OCI-LY1 (cell line): ENCODE data around the gene CARD10.

Experiments
- H2AFZ ChIP-seq: fragments of 200-600 bp; sonication (generic), shearing (Covaris generic); 2 replicates; pipeline ENCODE4 v1.6.0; 2014; ENCODE audit warnings: antibody characterized with exemption, mild to moderate bottlenecking, low read length
- H3F3A ChIP-seq: fragments of 200-600 bp; sonication (generic), shearing (Covaris generic); 2 replicates; pipeline ENCODE4 v1.6.0; 2014; ENCODE audit warnings: mild to moderate bottlenecking, antibody characterized with exemption, low read length, moderate library complexity; ENCODE audit not compliant: insufficient read depth
- H3K27ac ChIP-seq: fragments of 200-600 bp; sonication (generic); 2 replicates; pipeline ENCODE4 v1.5.1; 2014; ENCODE audit warnings: low read length, mixed run types, mild to moderate bottlenecking, low read depth; ENCODE audit not compliant: poor library complexity, severe bottlenecking
- H3K27me3 ChIP-seq: fragments of 200-600 bp; sonication (generic); 2 replicates; pipeline ENCODE4 v1.6.0; 2014; ENCODE audit warnings: antibody characterized with exemption, mild to moderate bottlenecking, low read length, moderate library complexity; ENCODE audit not compliant: insufficient read depth
- H3K36me3 ChIP-seq: fragments of 200-600 bp; sonication (generic); 2 replicates; pipeline ENCODE4 v1.6.1; 2014; ENCODE audit warnings: mild to moderate bottlenecking, antibody characterized with exemption, low read length, moderate library complexity, mixed read lengths; ENCODE audit not compliant: insufficient read depth
- H3K4me1 ChIP-seq: fragments of 200-600 bp; sonication (generic); 2 replicates; pipeline ENCODE4 v1.5.1; 2014; ENCODE audit warnings: mild to moderate bottlenecking, low read length, moderate library complexity; ENCODE audit not compliant: insufficient read depth, severe bottlenecking
- H3K4me2 ChIP-seq: fragments of 200-600 bp; sonication (generic), shearing (Covaris generic); 2 replicates; pipeline ENCODE4 v1.6.1; 2014; ENCODE audit warnings: low read length
- H3K4me3 ChIP-seq: fragments of 200-600 bp; sonication (generic); 2 replicates; pipeline ENCODE4 v1.5.1; 2014; ENCODE audit warnings: low read length, low read depth, mild to moderate bottlenecking, mixed read lengths; ENCODE audit not compliant: poor library complexity, severe bottlenecking
- H3K79me2 ChIP-seq: fragments of 200-600 bp; shearing (Covaris generic); 2 replicates; pipeline ENCODE4 v1.6.1; 2016; ENCODE audit warnings: mixed run types, low read length, mixed read lengths; ENCODE audit not compliant: insufficient read depth
- H3K9ac ChIP-seq: fragments of 200-600 bp; sonication (generic), shearing (Covaris generic); 2 replicates; pipeline ENCODE4 v1.6.1; 2014; ENCODE audit warnings: mild to moderate bottlenecking, low read length, mixed read lengths
- H3K9me2 ChIP-seq: fragments of 200-600 bp; sonication (generic), shearing (Covaris generic); 2 replicates; pipeline ENCODE4 v1.6.1; 2014; ENCODE audit warnings: low read depth, mild to moderate bottlenecking, low read length, mixed read lengths
- H3K9me3 ChIP-seq: fragments of 200-600 bp; shearing (Covaris generic); 2 replicates; pipeline ENCODE4 v1.6.1; 2014; ENCODE audit warnings: low read length, mixed read lengths
- H4K20me1 ChIP-seq: fragments of 200-600 bp; sonication (generic), shearing (Covaris generic); 2 replicates; pipeline ENCODE4 v1.6.0; 2016; ENCODE audit warnings: mild to moderate bottlenecking, low read length; ENCODE audit not compliant: insufficient read depth
- CTCF ChIP-seq: fragments of 200-600 bp; sonication (generic), shearing (Covaris generic); IDR thresholded peaks from 2 replicates; pipeline ENCODE4 v1.5.1; 2017; ENCODE audit warnings: mild to moderate bottlenecking, antibody characterized with exemption, low read length, moderate library complexity, mixed read lengths
- EZH2 ChIP-seq: fragments of 200-600 bp; sonication (generic), shearing (Covaris generic); IDR thresholded peaks from 2 replicates; pipeline ENCODE4 v1.8.0; 2017; ENCODE audit warnings: borderline replicate concordance, mixed run types, mild to moderate bottlenecking, antibody characterized with exemption, low read length, moderate library complexity, mixed read lengths

CARD10 gene

GRCh38 chr22:37455896-37456295, 63.3 kb downstream of the CARD10 start:
- H3K4me1 ChIP-seq, result no peaks in the 10 kb centered on the region
- H3K4me2 ChIP-seq, result no peak overlapping the region
- TF ChIP-seq CTCF, result no peak
- no peak for TF ChIP-seq EZH2

GRCh38 chr22:37454857-37455686, 64.1 kb downstream of the CARD10 start:
- Histone ChIP-seq H3K36me3 (no peaks in the 10 kb centered on the region; the same call in 1 of the 2 replicates), H3K79me2 (no peaks in the 10 kb centered on the region), H3K4me1 (no peaks in the 10 kb centered on the region), H3K9me3 (peaks cover 5% of the 10 kb centered on the region; the same call in 1 of the 2 replicates), H3K4me2 (no peak overlapping the region), H3K4me3 (no peak overlapping the region), H3K27ac (no peak overlapping the region), H4K20me1 (no peaks in the 10 kb centered on the region), H3K9me2 (no peaks in the 10 kb centered on the region), H2AFZ (no peak overlapping the region), H3F3A (no peaks in the 10 kb centered on the region), H3K9ac (no peak overlapping the region), H3K27me3 (peaks cover 9% of the 10 kb centered on the region)
- TF ChIP-seq CTCF, result no peak
- no peak for TF ChIP-seq EZH2

More at GRCh38 chr22:37455896-37456295, 63.3 kb downstream of the CARD10 start:
- no peaks in the 10 kb centered on the region for H3F3A ChIP-seq
- no peak overlapping the region for H3K9ac ChIP-seq
- no peaks in the 10 kb centered on the region for H3K79me2 ChIP-seq
- H2AFZ ChIP-seq, result no peak overlapping the region
- H3K4me3 ChIP-seq, result no peak overlapping the region
- H3K27ac ChIP-seq, result no peak overlapping the region
- no peaks in the 10 kb centered on the region for H4K20me1 ChIP-seq
- no peaks in the 10 kb centered on the region; the same call in 1 of the 2 replicates for H3K36me3 ChIP-seq
- H3K9me3 ChIP-seq, result peaks cover 5% of the 10 kb centered on the region; the same call in 1 of the 2 replicates
- no peaks in the 10 kb centered on the region for H3K9me2 ChIP-seq
- peaks cover 9% of the 10 kb centered on the region for H3K27me3 ChIP-seq

- no peak overlapping the region for H3K27ac ChIP-seq
- H3K27me3 ChIP-seq, result peaks cover 9% of the 10 kb centered on the region
- no peaks in the 10 kb centered on the region; the same call in 1 of the 2 replicates for H3K36me3 ChIP-seq
- no peak overlapping the region for H3K4me2 ChIP-seq
- H2AFZ ChIP-seq, result no peak overlapping the region
- TF ChIP-seq EZH2, result no peak
- peaks cover 5% of the 10 kb centered on the region; the same call in 1 of the 2 replicates for H3K9me3 ChIP-seq
- no peaks in the 10 kb centered on the region for H4K20me1 ChIP-seq
- no peak overlapping the region for H3K4me3 ChIP-seq
- no peak overlapping the region for H3K9ac ChIP-seq
- H3K4me1 ChIP-seq, result no peaks in the 10 kb centered on the region
- H3K79me2 ChIP-seq, result no peaks in the 10 kb centered on the region
- H3K9me2 ChIP-seq, result no peaks in the 10 kb centered on the region
- no peaks in the 10 kb centered on the region for H3F3A ChIP-seq
Observed at GRCh38 chr22:37453696-37454095, 65.5 kb downstream of the CARD10 start.
